RWPE1 (cell line): Measurements from ENCODE around the gene COMMD10.

ENCODE experiments used
- CTCF ChIA-PET: fragments of 350-600 bp; sonication (Branson Sonifier 250); formaldehyde crosslinking; extraction: SDS; loops from one replicate; lab custom pipeline; 2021; lab: Yijun Ruan, JAX
- POLR2A ChIA-PET: fragments of 400-600 bp; formaldehyde crosslinking; extraction: SDS; loops from one replicate; lab custom pipeline; 2020; ENCODE audit warnings: antibody characterized with exemption; ENCODE audit not compliant: low non-redundant PET; lab: Yijun Ruan, JAX
- DNase-seq: peaks from one replicate; pipeline ENCODE4 v3.0.0; 2012; ENCODE audit warnings: low spot score
- H3K27ac ChIP-seq: fragments of 450-650 bp; 2 replicates; pipeline ENCODE4 v1.5.1; 2017
- CTCF ChIP-seq: fragments of 450-650 bp; conservative IDR thresholded peaks from 2 replicates; pipeline ENCODE4 v1.5.1; 2017; ENCODE audit warnings: low read depth, mild to moderate bottlenecking

COMMD10 gene

GRCh38 chr5:116297296-116297814 lies 212.5 kb downstream of the COMMD10 start:
- no peak for DNase-seq
- CTCF ChIA-PET: no interaction called here
- H3K27ac ChIP-seq: no peak overlapping the region
- POLR2A ChIA-PET: no interaction called here
- TF ChIP-seq CTCF: no peak

- TF ChIP-seq CTCF: no peak
- no peak overlapping the region for H3K27ac ChIP-seq
- POLR2A ChIA-PET: no interaction called here
- CTCF ChIA-PET: interaction anchor here (0.5 to 0.6 kb wide), 2 partner anchors 66 to 1769 kb away, joined by 3 to 5 read pairs; no protein-coding TSS in a partner anchor
- DNase-seq: no peak
Measured at GRCh38 chr5:116299746-116300640, 215.2 kb downstream of the COMMD10 start.

GRCh38 chr5:116301110-116301509 lies 216.3 kb downstream of the COMMD10 start:
- no peak for DNase-seq
- no peak for TF ChIP-seq CTCF
- POLR2A ChIA-PET: no interaction called here
- CTCF ChIA-PET: no interaction called here
- H3K27ac ChIP-seq: no peak overlapping the region

GRCh38 chr5:116303340-116303739 lies 218.5 kb downstream of the COMMD10 start:
- CTCF ChIA-PET: interaction anchor here (0.7 kb wide), 1 partner anchor 103 kb away, joined by 3 read pairs; no protein-coding TSS in a partner anchor
- DNase-seq: no peak
- POLR2A ChIA-PET: no interaction called here
- no peak overlapping the region for H3K27ac ChIP-seq
- TF ChIP-seq CTCF: no peak

- no peak overlapping the region for H3K27ac ChIP-seq
- POLR2A ChIA-PET: no interaction called here
- no peak for DNase-seq
- no peak for TF ChIP-seq CTCF
- CTCF ChIA-PET: no interaction called here
Measured at GRCh38 chr5:116303810-116304209, 219.0 kb downstream of the COMMD10 start.

- ChIA-PET POLR2A (no interaction called here), CTCF (no interaction called here)
- no peak for TF ChIP-seq CTCF
- no peak overlapping the region for H3K27ac ChIP-seq
- DNase-seq: no peak
Measured at GRCh38 chr5:116305899-116306298, 221.1 kb downstream of the COMMD10 start.
